HuH-7.5 (cell line): ENCODE results near the gene ZDHHC11.
"Not testable (repeated sequence)": the region's sequence is repeated elsewhere in the genome, so short reads cannot be mapped to it uniquely, and the experiment has no call there.

Source experiments
- DNase-seq: peaks from one replicate; pipeline ENCODE4 v3.0.0; 2011; ENCODE audit warnings: low spot score

Gene ZDHHC11

DNA sequence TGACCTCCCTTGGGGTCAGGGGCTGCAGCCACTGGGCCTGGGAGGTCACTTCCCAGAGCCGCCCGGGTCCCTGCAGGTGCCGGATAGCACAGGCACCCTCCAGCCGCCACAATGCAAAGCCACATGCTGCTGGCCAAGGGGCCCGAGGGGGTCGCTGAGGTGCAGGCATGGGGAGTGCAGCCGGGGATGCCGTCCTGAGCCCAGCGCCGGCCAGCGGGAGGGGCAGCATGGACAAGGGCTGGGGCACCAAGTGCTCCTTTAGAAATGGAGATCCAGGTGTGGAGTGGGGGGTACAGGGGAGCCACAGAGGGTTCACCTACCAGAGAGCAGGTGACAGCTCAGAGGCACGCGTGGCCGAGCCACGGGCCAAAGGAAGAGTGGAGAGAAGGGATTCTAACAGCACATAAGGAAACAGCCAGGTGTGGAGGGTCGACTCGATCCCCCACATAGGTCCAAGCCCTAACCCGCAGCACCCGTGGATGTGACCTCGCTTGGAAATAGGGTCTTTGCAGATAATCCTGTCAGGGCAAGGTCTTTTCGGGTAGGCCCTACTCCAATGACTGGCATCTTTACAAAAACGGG, 90.9 kb downstream of the ZDHHC11 start:
- no peak for DNase-seq

DNA sequence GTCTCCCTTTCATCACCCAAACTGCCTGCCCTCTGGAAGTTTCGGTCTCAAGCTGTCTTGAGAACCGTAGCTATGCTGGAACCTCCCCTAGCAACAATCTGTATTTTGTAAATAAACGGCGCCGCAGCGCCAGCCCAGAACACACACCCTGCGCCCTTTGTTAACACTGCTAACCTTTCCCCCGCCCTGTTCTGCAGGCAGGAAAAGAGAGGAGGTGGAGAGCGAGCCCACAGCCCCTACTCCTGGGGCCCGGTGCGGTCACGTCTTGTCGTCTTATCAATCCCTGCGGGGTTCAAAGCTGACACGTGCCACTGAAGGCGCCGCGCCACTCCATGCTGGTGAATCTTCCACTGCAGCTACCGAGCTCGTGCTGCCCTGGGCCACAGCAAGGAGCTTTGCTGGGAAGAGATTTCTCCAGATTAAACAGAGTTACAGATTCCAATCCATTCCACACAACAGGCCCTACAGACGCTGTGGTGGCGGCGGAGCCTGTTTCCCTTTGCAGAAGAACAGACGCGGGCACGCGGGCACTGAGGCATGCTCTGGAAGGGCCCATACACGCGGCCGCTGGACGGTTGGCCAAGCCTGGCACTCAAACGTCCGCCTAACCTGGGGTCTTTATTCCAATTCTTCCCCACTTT, 91.6 kb downstream of the ZDHHC11 start:
- DNase-seq = peak; percentile 61

DNA sequence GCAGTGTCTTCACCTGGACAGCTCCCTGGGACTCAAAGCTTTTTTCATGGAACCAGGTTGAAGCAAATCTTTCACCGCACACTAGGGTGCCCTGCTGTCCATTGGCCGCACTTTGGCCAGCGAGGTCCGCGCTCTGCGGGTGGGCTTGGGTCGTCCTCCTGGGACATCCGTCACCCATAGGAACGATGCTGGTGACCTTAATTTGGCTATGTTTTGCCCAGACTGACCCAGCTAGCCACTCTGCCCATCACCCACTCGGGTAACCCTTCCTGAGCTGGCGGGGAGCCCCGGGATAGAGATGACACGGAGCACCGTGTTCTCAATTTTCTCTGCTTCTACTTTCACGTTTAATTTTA, 92.1 kb downstream of the ZDHHC11 start:
- no peak for DNase-seq

DNA sequence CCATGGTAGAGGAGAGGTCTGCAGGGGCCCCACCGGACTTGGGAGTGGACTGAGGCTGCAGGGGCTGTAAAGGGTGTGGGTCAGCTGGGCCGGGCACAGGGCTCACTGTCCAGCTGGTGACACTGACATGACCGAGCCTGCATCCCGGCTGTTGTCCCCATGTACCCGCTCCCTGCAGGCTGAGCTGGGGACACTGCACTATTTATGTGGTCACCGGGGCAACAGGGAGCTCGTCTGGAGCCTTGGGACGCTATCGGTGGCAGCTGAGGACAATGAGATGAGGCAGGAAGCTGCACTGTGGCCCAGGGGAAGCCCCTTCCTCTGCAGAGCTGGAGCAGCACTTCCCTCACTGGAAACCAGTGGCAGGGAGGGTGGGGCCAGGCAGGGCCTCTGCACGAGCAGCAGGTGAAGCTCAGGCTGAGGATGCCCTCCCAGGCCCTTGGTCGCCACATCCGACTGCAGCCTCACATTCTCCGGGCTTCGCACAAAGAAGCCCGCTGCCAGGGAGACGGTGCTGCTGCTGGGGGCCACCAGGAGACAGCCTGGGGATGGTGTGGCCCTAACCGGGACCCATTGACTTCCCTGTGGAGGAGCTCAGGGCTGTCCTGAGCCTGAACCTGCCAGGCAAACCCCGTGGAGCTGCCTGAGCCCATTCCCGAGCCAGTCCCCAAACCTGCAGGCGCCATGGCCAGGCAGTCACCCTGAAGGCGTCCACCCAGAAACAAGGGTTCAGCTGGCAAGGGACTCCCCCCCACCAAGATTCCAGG, 92.7 kb downstream of the ZDHHC11 start:
- no peak for DNase-seq

DNA sequence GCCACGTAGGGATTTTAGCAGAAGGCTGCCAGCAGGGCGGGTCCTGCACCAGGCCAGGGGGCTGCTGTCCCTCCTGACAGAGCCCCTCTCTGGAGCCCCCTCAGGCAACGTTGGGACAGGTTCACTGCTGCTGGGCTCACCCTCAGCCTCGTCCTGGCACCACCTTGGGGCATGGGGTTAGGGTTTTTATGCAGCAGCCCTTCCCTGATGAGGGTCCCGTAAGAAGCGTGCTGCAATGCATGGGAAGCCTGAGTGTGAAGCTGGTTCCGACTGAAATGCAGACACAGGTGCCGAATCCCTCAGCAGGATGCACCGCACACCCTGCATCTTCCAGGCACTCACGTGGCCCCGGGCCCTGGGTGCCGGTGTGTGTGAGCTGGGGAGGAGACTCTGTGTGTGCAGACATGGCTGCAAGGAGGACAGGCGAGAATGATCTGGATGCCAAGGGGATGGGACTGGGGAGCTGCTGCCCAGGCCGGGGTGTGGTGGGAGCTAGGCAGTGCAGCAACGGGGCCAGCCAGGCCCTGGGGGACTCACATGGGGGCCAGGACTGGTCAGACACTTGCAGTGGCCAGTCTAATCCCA, 93.3 kb downstream of the ZDHHC11 start:
- DNase-seq = no peak

DNA sequence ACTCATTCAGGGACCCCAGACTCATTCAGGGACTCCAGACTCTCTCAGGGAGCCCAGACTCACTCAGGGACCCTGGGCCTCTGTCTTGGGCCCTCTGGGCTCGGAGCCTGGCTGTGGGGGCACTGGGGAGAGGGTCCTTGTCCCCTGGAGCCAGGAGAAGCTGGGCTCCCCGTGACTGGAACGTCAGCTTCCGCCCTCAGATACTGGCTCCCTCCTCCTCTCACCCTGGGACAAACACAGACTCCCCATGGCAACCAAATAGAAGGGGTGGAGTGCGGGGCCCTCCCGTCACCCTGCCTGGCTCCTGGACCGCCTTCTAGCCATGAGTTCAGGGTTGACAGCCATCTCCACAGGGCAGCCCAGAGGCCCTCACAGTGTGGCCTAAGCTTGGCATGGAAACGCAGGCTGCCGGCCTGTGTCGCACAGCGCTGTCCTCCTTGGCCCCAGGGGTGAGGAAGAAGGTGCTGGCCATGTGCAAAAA, 93.9 kb downstream of the ZDHHC11 start:
- DNase-seq = no peak

DNA sequence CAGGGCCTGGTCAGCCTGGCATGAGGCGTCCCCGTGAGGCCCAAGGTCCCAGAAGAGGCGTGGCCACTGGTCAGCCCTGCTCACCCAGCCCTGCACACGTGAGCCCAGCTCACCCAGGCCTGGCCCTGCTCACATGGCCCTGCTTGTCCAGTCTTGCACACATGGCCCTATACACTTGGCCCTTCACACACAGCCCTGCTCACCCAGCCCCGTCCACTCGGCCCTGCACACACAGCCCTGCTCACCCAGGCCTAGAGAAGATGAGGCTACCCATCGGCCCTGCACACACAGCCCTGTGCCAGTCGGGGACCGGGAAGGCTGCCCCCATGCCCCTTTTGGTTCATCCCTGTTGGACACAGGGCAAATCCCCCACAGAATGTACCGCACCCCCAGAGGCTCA, 94.6 kb downstream of the ZDHHC11 start:
- DNase-seq = no peak

DNA sequence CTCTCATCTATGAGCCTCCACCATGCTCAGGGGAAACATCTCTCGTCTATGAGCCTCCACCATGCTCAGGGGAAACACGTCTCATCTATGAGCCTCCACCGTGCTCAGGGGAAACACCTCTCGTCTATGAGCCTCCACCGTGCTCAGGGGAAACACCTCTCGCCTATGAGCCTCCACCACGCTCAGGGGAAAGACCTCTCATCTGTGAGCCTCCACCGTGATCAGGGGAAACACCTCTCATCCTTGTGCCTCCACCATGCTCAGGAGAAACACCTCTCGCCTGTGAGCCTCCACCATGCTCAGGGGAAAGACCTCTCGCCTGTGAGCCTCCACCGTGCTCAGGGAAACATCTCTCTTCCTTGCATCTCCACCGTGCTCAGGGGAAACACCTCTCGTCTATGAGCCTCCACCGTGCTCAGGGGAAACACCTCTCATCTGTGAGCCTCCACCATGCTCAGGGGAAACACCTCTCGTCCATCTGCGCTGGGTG, 96.6 kb downstream of the ZDHHC11 start:
- not testable (repeated sequence) for DNase-seq

DNA sequence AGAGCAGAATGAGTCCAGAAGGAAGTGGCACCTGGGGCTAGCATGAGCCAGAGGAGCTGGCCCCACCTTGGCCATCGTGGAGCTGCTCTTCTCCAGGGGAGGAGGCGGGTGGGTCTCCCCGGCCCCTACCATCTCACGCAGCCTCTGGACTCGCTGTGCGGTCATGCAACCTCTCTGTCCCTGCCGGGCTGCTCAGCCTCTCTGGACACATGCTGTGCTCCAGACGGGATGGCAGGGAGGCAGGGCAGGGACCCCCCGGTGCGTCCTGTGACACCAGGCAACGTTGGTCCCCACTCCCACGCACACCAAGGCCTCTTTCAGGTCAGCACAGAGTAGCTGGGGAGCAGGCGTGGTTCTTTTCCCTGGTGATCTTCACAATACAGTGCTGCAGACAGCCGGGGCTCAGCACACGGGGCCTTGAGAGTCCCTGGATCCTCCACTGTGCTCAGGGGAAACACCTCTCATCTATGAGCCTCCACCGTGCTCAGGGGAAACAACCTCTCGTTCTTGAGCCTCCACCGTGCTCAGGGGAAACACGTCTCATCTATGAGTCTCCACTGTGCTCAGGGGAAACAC, 97.1 kb downstream of the ZDHHC11 start:
- not testable (repeated sequence) for DNase-seq

DNA sequence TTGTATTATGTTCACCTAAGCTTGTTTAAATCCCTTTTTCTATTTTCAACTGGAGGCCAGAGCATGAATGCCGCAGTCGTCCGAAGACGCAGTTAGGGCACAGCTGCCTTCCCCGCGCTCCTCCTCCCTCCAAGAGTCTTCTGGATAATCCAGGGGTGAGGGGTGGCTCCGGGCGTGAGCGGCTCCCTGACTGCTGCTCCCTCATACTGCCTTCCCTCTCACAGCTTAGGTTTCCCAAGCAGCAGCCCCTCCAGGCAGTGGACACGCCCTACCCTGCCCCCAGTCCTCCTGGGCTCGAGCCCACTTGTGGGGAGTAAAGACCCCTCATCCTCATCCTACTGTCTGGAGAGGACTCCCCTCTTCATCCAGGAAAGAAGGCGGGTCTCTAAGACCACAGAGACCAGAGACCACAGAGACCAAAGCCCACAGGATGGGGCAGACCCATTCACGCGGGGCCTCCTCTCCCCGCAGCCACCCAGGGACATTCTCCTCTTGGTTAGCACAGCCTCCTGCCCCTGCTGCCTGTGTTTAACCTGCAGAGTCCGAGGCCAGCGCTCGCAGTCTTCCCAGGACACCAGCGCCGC, 98.2 kb downstream of the ZDHHC11 start:
- not testable (repeated sequence) for DNase-seq

DNA sequence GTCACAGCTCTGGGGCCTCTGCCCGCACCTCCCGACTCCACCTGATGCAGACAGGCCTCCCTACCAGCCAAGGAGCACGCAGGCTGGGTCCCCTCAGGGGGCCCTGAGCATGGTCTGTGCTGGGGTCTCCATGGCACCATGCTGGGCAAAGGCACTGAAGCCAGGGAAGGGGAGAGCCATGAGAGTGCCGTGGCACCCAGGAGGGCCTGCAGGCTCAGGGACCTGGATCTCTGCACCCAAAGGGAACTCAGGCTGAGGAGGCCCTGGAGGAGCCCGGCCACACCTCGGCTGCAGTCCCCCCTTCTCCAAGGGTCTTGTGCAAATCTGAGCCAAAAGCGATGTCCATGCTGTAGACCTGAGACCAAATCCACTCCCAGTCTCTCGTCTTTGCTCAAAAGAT, 98.8 kb downstream of the ZDHHC11 start:
- not testable (repeated sequence) for DNase-seq

DNA sequence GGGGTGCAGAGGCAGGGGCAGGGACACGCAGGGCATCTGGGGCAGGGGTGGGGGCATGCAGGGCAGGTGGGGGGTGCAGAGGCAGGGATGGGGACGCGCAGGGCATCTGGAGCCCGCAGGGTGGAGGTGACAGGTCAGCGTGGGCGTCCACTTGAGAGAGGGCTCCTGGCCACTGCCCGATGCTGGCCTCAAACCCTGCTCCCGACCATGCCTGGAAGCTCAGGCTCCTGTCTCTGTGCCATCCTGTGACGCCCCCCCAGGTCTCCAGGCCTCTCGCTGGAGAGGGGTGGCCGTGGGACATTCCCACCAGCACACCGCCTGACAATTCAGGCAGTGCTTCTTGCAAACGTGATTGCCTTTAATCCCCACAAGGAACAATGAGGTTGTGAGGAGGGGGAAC, 99.3 kb downstream of the ZDHHC11 start:
- DNase-seq = no peak

DNA sequence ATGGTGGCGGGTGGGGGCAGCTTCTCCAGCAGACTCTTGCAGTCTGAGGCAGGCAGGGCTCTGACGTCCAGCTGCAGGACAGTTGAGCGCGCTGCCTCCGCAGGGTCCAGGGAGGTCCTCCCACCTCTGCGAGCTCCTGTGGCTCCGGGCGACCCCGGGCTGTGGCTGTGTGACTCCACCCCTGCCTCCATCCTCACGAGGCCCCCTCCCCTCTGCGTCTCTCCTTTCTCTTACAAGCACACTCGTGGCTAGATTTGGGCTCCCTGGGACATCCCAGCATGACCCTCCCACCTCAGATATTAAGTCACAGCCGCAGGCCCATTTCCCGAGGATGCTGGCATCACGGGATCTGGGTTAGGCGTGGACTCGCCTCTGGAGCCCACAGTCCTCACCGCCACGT, 100.6 kb downstream of the ZDHHC11 start:
- DNase-seq = not testable (repeated sequence)

DNA sequence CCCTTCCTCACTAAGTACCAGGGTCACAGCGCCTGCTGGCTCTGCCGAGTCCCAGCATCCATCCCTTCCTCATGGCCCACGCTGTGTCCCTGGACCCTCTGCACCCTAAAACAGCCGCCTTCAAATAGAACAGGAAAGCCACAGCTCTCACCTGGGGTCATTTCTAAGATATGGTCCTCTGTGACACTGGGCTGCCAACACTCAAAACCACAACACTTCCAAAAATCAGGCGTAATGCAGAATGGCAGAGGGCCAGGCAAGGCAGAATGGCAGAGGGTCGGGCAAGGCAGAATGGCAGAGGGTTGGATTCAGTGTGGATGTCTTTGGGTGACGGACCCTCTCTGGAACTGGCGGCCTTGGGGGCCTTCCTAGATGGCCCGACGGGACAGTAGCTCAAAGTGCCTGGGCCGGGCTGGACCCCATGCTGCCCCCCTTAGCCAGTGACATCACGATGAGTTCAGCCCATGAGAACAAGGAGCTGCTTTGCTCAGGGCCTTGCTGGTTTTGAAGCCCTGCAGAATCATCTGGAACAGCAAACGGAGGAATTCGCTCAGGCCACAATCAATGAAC, 101.6 kb downstream of the ZDHHC11 start:
- no peak for DNase-seq

DNA sequence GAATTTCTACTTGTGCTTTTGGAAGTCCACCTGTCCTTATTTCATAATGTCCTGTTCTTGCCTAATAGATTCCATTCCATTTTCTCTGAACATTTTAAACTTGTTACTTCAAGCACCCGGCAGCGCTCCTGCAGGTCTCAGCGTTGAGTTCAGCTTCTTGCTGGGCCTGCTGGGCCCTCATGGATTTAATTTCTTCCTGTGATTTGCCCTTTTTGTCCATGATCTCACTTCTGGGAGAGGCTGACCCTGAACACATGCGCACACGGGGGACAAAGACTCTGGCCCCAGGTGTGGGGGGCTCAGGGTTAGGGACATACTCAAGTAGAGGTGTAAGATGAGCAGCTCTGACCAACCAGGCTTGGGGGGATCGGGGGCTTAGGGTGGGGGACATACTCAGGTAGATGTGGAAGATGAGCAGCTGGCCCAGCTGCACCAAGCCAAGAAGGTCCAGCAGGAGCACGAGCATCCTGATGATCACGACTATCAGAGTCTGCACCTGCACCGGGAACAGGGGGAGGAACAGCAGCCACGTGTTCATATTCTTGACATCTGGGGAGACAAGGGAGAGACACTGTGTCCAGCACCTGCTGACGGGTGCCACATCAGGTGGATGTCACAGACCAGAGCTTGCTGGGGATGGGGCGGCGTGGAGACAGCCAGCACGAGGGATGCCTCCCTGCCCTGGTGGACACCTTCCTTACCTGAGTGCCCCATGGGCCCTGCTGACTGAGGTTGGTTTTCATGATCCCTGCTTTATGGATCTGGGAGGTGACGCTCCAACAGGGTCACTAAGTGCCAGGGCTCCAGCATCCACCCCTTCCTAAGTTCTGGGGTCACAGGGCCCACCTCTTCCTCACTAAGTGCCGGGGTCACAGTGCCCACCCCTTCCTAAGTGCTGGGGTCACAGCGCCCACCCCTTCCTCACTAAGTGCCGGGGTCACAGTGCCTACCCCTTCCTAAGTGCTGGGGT, 102.5 kb downstream of the ZDHHC11 start:
- not testable (repeated sequence) for DNase-seq

DNA sequence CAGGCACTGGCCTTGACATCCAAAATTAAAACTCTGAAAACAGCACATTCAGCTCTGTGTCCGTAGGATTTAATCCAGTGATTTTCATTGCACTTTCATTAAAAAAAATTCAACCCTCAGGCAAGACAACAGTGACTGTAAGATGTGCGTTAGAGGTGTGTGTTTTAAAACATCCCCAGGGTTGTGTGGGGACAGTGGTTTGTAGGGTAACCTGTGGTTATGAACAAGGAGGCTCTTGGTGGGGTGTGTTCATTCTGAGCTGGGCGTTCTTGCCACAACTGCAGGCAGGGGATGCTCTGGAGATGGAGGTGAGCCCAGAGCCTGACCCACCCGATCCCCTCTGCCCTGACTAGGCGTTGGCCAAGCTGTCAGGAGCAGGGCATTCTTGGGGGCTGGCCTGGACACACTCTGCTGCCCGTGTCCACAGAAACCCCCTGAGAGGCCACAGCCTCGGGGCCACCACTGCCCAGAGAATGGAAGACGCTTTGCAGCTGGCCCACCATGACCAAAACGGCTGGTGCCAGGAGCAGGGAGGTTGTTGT, 103.4 kb downstream of the ZDHHC11 start:
- not testable (repeated sequence) for DNase-seq

DNA sequence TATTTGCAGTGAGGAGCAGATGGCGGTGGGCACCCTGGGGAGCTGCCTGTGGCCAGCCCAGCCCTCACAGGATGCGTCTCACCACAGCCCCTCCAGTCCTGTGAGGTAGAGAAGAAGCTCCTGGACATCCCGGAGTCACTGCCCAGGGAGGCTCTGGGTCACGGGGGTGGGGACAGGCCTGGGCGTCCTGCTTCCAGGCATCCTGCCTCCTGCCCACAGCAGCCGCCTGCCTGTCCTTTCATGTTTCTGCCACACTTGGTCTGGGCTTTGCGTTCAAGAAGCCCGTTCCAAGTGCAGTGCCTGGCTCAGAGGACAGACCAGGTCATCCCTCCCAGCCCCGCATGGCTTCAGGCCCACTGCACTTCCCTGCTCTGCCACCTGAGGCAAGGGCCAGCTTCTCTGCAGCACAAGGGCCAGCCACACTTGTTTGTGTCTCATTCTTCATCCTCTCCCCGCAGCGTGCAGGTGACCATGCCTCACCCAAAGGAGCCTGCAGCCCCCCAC, 104.5 kb downstream of the ZDHHC11 start:
- no peak for DNase-seq
